Body of pancreas (tissue), 4 donors: ENCODE results near the gene DKK2. TPM values are rescaled to one million over a fixed set of nuclear protein-coding genes. Genes with fewer than 3 reads are reported as not detected.

Source experiments
- ATAC-seq: fragments of 150-250 bp; one replicate; pipeline ENCODE4 v1.9.1; 2016
- DNase-seq, 4 donors: peaks; one replicate each; pipeline ENCODE4 v3.0.0-alpha.2; 2019
- H3K27ac ChIP-seq, 4 donors: fragments of 200-600 bp; sonication (generic); 1 replicate in 3 of 4; 2 replicates in 1 of 4; pipeline versions ENCODE4 v1.5.1 to v1.6.1; 2016 to 2019; ENCODE audit warnings: mild to moderate bottlenecking in 1 of 4, mixed read lengths in 1 of 4, moderate library complexity in 1 of 4
- H3K27me3 ChIP-seq, 2 donors: fragments of 200-600 bp; sonication (generic); one replicate each; pipeline ENCODE4 v1.6.0; 2016; ENCODE audit warnings: mild to moderate bottlenecking in 1 of 2
- H3K36me3 ChIP-seq, 2 donors: fragments of 200-600 bp; sonication (generic); replicated peaks in 1 of 2; 2 replicates each; pipeline ENCODE4 v1.5.1; 2016; ENCODE audit warnings: low read depth in 2 of 2; ENCODE audit not compliant: insufficient read depth in 1 of 2
- H3K4me1 ChIP-seq: fragments of 200-600 bp; sonication (generic); one replicate; pipeline ENCODE4 v1.6.0; 2016
- H3K4me3 ChIP-seq, 2 donors: fragments of 200-600 bp; sonication (generic); 1 replicate in 1 of 2; 2 replicates in 1 of 2; pipeline ENCODE4 v1.5.1; 2016 to 2019
- H3K9me3 ChIP-seq, 3 donors: fragments of 200-600 bp; sonication (generic); 1 replicate in 2 of 3; 2 replicates in 1 of 3; pipeline ENCODE4 v1.5.1; 2016
- POLR2A ChIP-seq, 3 donors: fragments of 450-650 bp; IDR thresholded peaks; one replicate each; pipeline ENCODE4 v1.6.1; 2016; ENCODE audit warnings: antibody characterized with exemption in 3 of 3, mild to moderate bottlenecking in 2 of 3
- WGBS, 2 donors: methylation state at CpG; one replicate each; pipeline ENCODE4 v1.1.5; 2017; 5-methylcytosine and 5-hydroxymethylcytosine counted together
- intact Hi-C: fragments of 100-400 bp; cut with DNase I; formaldehyde crosslinking; loops from one replicate; pipeline ENCODE4 v1.15.1; 2023
- total RNA-seq, 2 donors: library from RNA; depleted of rRNA; stranded (reverse); fragments of >200 nt; gene quantifications; one replicate each; pipeline ENCODE4 v1.1.0, GENCODE V29; 2016
- TF ChIP-seq, protein P1 (sequence below), 7 experiments: fragments of 450-650 bp in 4 of 7; fragments of 200-600 bp in 3 of 7; sonication (generic) in 3 of 7; IDR thresholded peaks; one replicate each; pipeline ENCODE4 v1.5.1; 2016 to 2019; ENCODE audit warnings: antibody characterized with exemption in 7 of 7

Gene DKK2
- total RNA-seq, 2 donors from 2014 or later: 0.52 TPM; not detected in 1

GRCh38 chr4:106907216-106907615 is 128.9 kb downstream of the DKK2 start:
- H3K27me3 ChIP-seq: no peaks in the 10 kb centered on the region
- H3K27ac ChIP-seq: no peak overlapping the region
- DNase-seq (no peak), ATAC-seq (no peak)
- intact Hi-C loops: no loop called here
- H3K4me3 ChIP-seq: no peak overlapping the region
- H3K4me1 ChIP-seq: no peaks in the 10 kb centered on the region
- WGBS, 2 donors: 47 to 51% methylated on average over 2 of the region's 2 CpGs
- TF ChIP-seq, protein P1, sequence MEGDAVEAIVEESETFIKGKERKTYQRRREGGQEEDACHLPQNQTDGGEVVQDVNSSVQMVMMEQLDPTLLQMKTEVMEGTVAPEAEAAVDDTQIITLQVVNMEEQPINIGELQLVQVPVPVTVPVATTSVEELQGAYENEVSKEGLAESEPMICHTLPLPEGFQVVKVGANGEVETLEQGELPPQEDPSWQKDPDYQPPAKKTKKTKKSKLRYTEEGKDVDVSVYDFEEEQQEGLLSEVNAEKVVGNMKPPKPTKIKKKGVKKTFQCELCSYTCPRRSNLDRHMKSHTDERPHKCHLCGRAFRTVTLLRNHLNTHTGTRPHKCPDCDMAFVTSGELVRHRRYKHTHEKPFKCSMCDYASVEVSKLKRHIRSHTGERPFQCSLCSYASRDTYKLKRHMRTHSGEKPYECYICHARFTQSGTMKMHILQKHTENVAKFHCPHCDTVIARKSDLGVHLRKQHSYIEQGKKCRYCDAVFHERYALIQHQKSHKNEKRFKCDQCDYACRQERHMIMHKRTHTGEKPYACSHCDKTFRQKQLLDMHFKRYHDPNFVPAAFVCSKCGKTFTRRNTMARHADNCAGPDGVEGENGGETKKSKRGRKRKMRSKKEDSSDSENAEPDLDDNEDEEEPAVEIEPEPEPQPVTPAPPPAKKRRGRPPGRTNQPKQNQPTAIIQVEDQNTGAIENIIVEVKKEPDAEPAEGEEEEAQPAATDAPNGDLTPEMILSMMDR (IDR thresholded peaks at IDR 0.05): no peak
- no peak for TF ChIP-seq POLR2A (IDR thresholded peaks at IDR 0.05)
- no peaks in the 10 kb centered on the region for H3K36me3 ChIP-seq
- H3K9me3 ChIP-seq: no peaks in the 10 kb centered on the region

- 59 to 81% methylated on average over 1 of the region's 1 CpG for WGBS, 2 donors
- TF ChIP-seq POLR2A (IDR thresholded peaks at IDR 0.05): no peak
- H3K27ac ChIP-seq: no peak overlapping the region
- H3K4me1 ChIP-seq: no peaks in the 10 kb centered on the region
- H3K9me3 ChIP-seq: no peaks in the 10 kb centered on the region
- intact Hi-C loops: no loop called here
- H3K36me3 ChIP-seq: no peaks in the 10 kb centered on the region
- no peak overlapping the region for H3K4me3 ChIP-seq
- DNase-seq: no peak
- no peaks in the 10 kb centered on the region for H3K27me3 ChIP-seq
- ATAC-seq: no peak
Measured at GRCh38 chr4:106906728-106907127, 129.4 kb downstream of the DKK2 start.

GRCh38 chr4:106898621-106899230 is 137.4 kb downstream of the DKK2 start:
- Histone ChIP-seq H3K4me1 (no peaks in the 10 kb centered on the region), H3K4me3 (no peak overlapping the region), H3K36me3 (no peaks in the 10 kb centered on the region), H3K27ac (no peak overlapping the region), H3K27me3 (no peaks in the 10 kb centered on the region), H3K9me3 (no peaks in the 10 kb centered on the region)
- no peak for TF ChIP-seq POLR2A (IDR thresholded peaks at IDR 0.05)
- TF ChIP-seq, protein P1 (IDR thresholded peaks at IDR 0.05): peak in 4 of 7 experiments; percentile 4 to 11 (median 8)
- intact Hi-C loops: no loop called here
- no peak for ATAC-seq
- no peak for DNase-seq
- WGBS, 2 donors: 31 to 36% methylated on average over 4 of the region's 4 CpGs

DNA sequence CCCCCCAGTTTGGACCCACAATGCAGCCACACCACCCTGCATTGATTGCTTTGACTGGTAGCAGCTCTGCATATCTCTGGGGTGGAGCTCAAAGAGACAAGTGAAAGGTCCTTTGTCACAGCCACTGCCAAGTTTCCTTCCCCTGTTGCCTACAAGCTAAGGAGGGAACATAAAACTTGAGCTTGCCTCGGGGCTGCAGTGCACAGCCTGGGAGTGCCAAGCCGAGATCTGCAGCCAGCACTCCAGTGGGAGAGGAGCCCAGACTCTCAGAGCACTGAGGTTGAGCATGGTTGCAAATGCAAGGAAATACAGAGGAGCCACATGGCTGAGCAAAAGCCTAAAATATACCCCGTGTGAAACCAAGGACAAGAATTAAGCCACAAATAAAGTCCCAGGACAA is 142.2 kb downstream of the DKK2 start:
- ATAC-seq: no peak
- no peak for DNase-seq
- Histone ChIP-seq H3K27me3 (no peaks in the 10 kb centered on the region), H3K27ac (no peak overlapping the region), H3K36me3 (no peaks in the 10 kb centered on the region), H3K4me1 (no peaks in the 10 kb centered on the region), H3K4me3 (no peak overlapping the region), H3K9me3 (no peaks in the 10 kb centered on the region)
- 42 to 74% methylated on average over 3 of the region's 3 CpGs for WGBS, 2 donors
- intact Hi-C loops: no loop called here
- TF ChIP-seq, protein P1 (IDR thresholded peaks at IDR 0.05): no peak
- TF ChIP-seq POLR2A (IDR thresholded peaks at IDR 0.05): no peak

DNA sequence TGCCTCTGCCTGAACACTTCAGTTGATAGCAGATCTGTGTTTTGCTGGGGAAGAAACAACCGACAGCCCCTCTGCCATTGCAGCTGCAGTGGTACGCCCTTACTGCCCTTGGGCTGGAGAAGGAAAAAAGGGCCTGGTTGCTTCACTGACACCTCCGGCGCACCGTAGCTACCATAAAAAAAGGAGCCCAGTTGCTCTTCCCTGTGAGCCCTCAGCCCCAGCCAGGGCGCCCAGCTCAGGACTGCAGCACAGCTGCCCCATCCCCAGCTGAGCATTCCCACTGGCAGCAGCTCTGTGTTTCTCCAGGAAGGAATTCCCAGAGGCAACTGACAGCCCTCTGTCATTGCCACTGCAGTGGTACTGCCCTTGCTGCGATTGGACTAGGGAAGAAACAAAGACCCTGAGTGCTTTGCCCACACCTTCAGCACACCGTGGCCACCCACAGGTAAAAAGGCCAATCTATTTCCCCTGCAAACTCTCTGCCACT is 142.7 kb downstream of the DKK2 start:
- Histone ChIP-seq H3K27ac (no peak overlapping the region), H3K9me3 (no peaks in the 10 kb centered on the region), H3K4me3 (no peak overlapping the region), H3K4me1 (no peaks in the 10 kb centered on the region), H3K27me3 (no peaks in the 10 kb centered on the region), H3K36me3 (no peaks in the 10 kb centered on the region)
- 74 to 80% methylated on average over 1 to 8 of the region's 8 CpGs for WGBS, 2 donors
- TF ChIP-seq, protein P1 (IDR thresholded peaks at IDR 0.05): no peak
- TF ChIP-seq POLR2A (IDR thresholded peaks at IDR 0.05): no peak
- no peak for ATAC-seq
- no peak for DNase-seq
- intact Hi-C loops: no loop called here
